Measurements from ENCODE around the gene CTSF. TPM values are rescaled to one million over a fixed set of nuclear protein-coding genes. Genes with fewer than 3 reads are reported as not detected.

The CTSF gene
- total RNA-seq, 4 donors from 2014 or later: 5.4 to 24.3 (median 21.8) TPM

GRCh38 chr11:66569076-66569475, 670 bp upstream of the CTSF start:
- no peaks in the 10 kb centered on the region for H3K9me3 ChIP-seq
- no peaks in the 10 kb centered on the region for H3K27me3 ChIP-seq
- no peak for DNase-seq
- no peaks in the 10 kb centered on the region for H3K36me3 ChIP-seq
- no peak overlapping the region for H3K4me3 ChIP-seq
- no peak for TF ChIP-seq POLR2A (IDR thresholded peaks at IDR 0.05)
- no peak for TF ChIP-seq CTCF (IDR thresholded peaks at IDR 0.05)
- peaks cover 0 to 9% (median 2%) of the 10 kb centered on the region in 4 donors for H3K4me1 ChIP-seq
- peak overlapping the region in 1 of 4 donors; percentile 63 for H3K27ac ChIP-seq

GRCh38 chr11:66567787-66568123, 651 bp downstream of the CTSF start:
- peak overlapping the region; percentile 48 to 74 (median 70) for H3K4me3 ChIP-seq
- peak overlapping the region in 1 of 4 donors; percentile 63 for H3K27ac ChIP-seq
- no peaks in the 10 kb centered on the region for H3K27me3 ChIP-seq
- no peaks in the 10 kb centered on the region for H3K9me3 ChIP-seq
- H3K36me3 ChIP-seq: no peaks in the 10 kb centered on the region
- DNase-seq: no peak
- TF ChIP-seq CTCF (IDR thresholded peaks at IDR 0.05) (no peak), POLR2A (IDR thresholded peaks at IDR 0.05) (no peak)
- H3K4me1 ChIP-seq: peaks cover 0 to 9% (median 2%) of the 10 kb centered on the region in 4 donors

GRCh38 chr11:66566221-66566620, 2.2 kb downstream of the CTSF start:
- no peak for TF ChIP-seq CTCF (IDR thresholded peaks at IDR 0.05)
- TF ChIP-seq POLR2A (IDR thresholded peaks at IDR 0.05): no peak
- Histone ChIP-seq H3K4me1 (peaks cover 0 to 9% (median 2%) of the 10 kb centered on the region in 4 donors), H3K27ac (no peak overlapping the region), H3K4me3 (no peak overlapping the region), H3K27me3 (no peaks in the 10 kb centered on the region), H3K36me3 (no peaks in the 10 kb centered on the region), H3K9me3 (no peaks in the 10 kb centered on the region)
- no peak for DNase-seq

- Histone ChIP-seq H3K4me3 (no peak overlapping the region), H3K36me3 (no peaks in the 10 kb centered on the region), H3K4me1 (peaks cover 0 to 9% (median 2%) of the 10 kb centered on the region in 4 donors), H3K27me3 (no peaks in the 10 kb centered on the region), H3K27ac (no peak overlapping the region), H3K9me3 (no peaks in the 10 kb centered on the region)
- no peak for DNase-seq
- no peak for TF ChIP-seq POLR2A (IDR thresholded peaks at IDR 0.05)
- TF ChIP-seq CTCF (IDR thresholded peaks at IDR 0.05): no peak
Observed at GRCh38 chr11:66564984-66565383, 3.4 kb downstream of the CTSF start.

GRCh38 chr11:66564538-66564937, 3.9 kb downstream of the CTSF start:
- Histone ChIP-seq H3K36me3 (no peaks in the 10 kb centered on the region), H3K27me3 (no peaks in the 10 kb centered on the region), H3K9me3 (no peaks in the 10 kb centered on the region), H3K4me1 (peaks cover 0 to 10% (median 2%) of the 10 kb centered on the region in 4 donors), H3K4me3 (no peak overlapping the region), H3K27ac (no peak overlapping the region)
- TF ChIP-seq CTCF (IDR thresholded peaks at IDR 0.05): no peak
- no peak for DNase-seq

- no peak for DNase-seq
- peaks cover 0 to 17% (median 4%) of the 10 kb centered on the region in 4 donors for H3K4me1 ChIP-seq
- TF ChIP-seq POLR2A (IDR thresholded peaks at IDR 0.05) (no peak), CTCF (IDR thresholded peaks at IDR 0.05) (no peak)
- H3K9me3 ChIP-seq: no peaks in the 10 kb centered on the region
- H3K4me3 ChIP-seq: no peak overlapping the region
- H3K36me3 ChIP-seq: no peaks in the 10 kb centered on the region
- H3K27ac ChIP-seq: no peak overlapping the region
- no peaks in the 10 kb centered on the region for H3K27me3 ChIP-seq
Observed at GRCh38 chr11:66563832-66564231, 4.6 kb downstream of the CTSF start.
